Cerebellar nuclear complex (tissue), 1 donor: ENCODE measurements around the gene DYNC1H1.

Experiments used
- DNase-seq, 2 experiments: peaks; one replicate each; lab custom pipeline; 2025; lab: John Stamatoyannopoulos, UW

The DYNC1H1 gene

GRCh38 chr14:101944451-101944850 lies 19.9 kb upstream of the DYNC1H1 start:
- DNase-seq: no peak

- no peak for DNase-seq
These were observed 19.2 kb upstream of the DYNC1H1 start for GRCh38 chr14:101945171-101945570.

GRCh38 chr14:101947577-101947903 lies 16.8 kb upstream of the DYNC1H1 start:
- no peak for DNase-seq

- peak; percentile 98 for DNase-seq
These were observed 16.3 kb upstream of the DYNC1H1 start for GRCh38 chr14:101947904-101948665.

GRCh38 chr14:101948666-101949216 lies 15.6 kb upstream of the DYNC1H1 start:
- no peak for DNase-seq

GRCh38 chr14:101950100-101950499 lies 14.3 kb upstream of the DYNC1H1 start:
- DNase-seq: no peak

GRCh38 chr14:101950516-101951215 lies 13.7 kb upstream of the DYNC1H1 start:
- DNase-seq: no peak

GRCh38 chr14:101953151-101953550 lies 11.2 kb upstream of the DYNC1H1 start:
- DNase-seq: no peak

GRCh38 chr14:101954501-101954900 lies 9.9 kb upstream of the DYNC1H1 start:
- DNase-seq: no peak

GRCh38 chr14:101955695-101956161 lies 8.6 kb upstream of the DYNC1H1 start:
- DNase-seq: no peak

GRCh38 chr14:101956179-101956885 lies 8.0 kb upstream of the DYNC1H1 start:
- DNase-seq: no peak

- no peak for DNase-seq
These were observed 6.8 kb upstream of the DYNC1H1 start for GRCh38 chr14:101957406-101958234.

- no peak for DNase-seq
These were observed 5.8 kb upstream of the DYNC1H1 start for GRCh38 chr14:101958418-101959180.

- no peak for DNase-seq
These were observed 5.1 kb upstream of the DYNC1H1 start for GRCh38 chr14:101959277-101959676.

- DNase-seq: no peak
These were observed 4.1 kb upstream of the DYNC1H1 start for GRCh38 chr14:101960225-101960624.

GRCh38 chr14:101961011-101961721 lies 3.2 kb upstream of the DYNC1H1 start:
- peak in 1 of 2 experiments; percentile 48 for DNase-seq

- DNase-seq: no peak
These were observed 2.4 kb upstream of the DYNC1H1 start for GRCh38 chr14:101961746-101962502.

- no peak for DNase-seq
These were observed 1.9 kb upstream of the DYNC1H1 start for GRCh38 chr14:101962503-101962874.

- DNase-seq: no peak
These were observed 1.3 kb upstream of the DYNC1H1 start for GRCh38 chr14:101963052-101963451.
